ENCODE results near the gene PLXNA3.

DNA sequence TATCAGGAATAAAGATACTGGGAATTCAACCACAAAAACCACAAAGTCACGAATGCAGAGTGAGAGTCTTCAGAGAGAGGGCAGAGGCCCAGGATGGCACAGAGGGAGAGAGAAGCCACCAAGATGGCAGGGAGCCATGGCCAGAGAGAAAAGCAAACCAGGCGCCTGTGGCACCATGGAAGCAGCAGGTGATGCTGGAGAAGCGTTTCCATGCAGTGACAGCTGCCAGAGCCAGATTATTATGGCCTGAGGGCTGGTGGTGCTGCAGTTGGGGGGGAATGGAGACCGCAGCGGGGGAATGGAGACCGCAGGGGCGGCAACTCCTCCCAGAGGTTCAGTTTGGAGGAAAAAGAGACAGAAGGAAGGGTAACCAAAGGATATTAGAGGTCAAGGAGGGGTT, 40.9 kb upstream of the PLXNA3 start:
- TF ChIP-seq, protein P1, sequence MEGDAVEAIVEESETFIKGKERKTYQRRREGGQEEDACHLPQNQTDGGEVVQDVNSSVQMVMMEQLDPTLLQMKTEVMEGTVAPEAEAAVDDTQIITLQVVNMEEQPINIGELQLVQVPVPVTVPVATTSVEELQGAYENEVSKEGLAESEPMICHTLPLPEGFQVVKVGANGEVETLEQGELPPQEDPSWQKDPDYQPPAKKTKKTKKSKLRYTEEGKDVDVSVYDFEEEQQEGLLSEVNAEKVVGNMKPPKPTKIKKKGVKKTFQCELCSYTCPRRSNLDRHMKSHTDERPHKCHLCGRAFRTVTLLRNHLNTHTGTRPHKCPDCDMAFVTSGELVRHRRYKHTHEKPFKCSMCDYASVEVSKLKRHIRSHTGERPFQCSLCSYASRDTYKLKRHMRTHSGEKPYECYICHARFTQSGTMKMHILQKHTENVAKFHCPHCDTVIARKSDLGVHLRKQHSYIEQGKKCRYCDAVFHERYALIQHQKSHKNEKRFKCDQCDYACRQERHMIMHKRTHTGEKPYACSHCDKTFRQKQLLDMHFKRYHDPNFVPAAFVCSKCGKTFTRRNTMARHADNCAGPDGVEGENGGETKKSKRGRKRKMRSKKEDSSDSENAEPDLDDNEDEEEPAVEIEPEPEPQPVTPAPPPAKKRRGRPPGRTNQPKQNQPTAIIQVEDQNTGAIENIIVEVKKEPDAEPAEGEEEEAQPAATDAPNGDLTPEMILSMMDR (IDR thresholded peaks at IDR 0.05), result no peak
- no peak for TF ChIP-seq POLR2A (IDR thresholded peaks at IDR 0.05)

Measured in adrenal gland (tissue), 5 donors.